Stimulated activated CD8-positive, alpha-beta memory T cell treated with anti-CD3 and anti-CD28 coated beads, Interleukin-15, amount 100 ng/mL, for 4 hours (primary cell): ENCODE measurements around the gene SLC66A1.
"Not testable (repeated sequence)": the region's sequence is repeated elsewhere in the genome, so short reads cannot be mapped to it uniquely, and the experiment has no call there.

Source experiments
- DNase-seq, 2 donors: peaks; one replicate each; pipeline ENCODE4 v3.0.0-alpha.2; 2020; ENCODE audit warnings: low read depth in 2 of 2

Gene SLC66A1

GRCh38 chr1:19311931-19312781 lies at the start of gene SLC66A1, which contains the start of gene AKR7A2:
Gene SLC66A1, plus strand, starts transcription at chr1:19312326. Its CDS starts 5,352 bp downstream, at chr1:19317678.
Gene AKR7A2, minus strand, starts transcription at chr1:19312144. Its CDS starts 20 bp downstream, at chr1:19312124.
- DNase-seq: peak; percentile 75 to 88

GRCh38 chr1:19262744-19263143 lies 49.4 kb upstream of the SLC66A1 start:
- DNase-seq: no peak

GRCh38 chr1:19268445-19268844 lies 43.7 kb upstream of the SLC66A1 start:
- DNase-seq: no peak

- DNase-seq: not testable (repeated sequence)
Observed at GRCh38 chr1:19269427-19270342, 42.4 kb upstream of the SLC66A1 start.

GRCh38 chr1:19270343-19270730 lies 41.8 kb upstream of the SLC66A1 start:
- DNase-seq: not testable (repeated sequence)

GRCh38 chr1:19272064-19272463 lies 40.1 kb upstream of the SLC66A1 start:
- no peak for DNase-seq

GRCh38 chr1:19273106-19273843 lies 38.9 kb upstream of the SLC66A1 start:
- no peak for DNase-seq

GRCh38 chr1:19273844-19274531 lies 38.1 kb upstream of the SLC66A1 start:
- DNase-seq: not testable (repeated sequence)

GRCh38 chr1:19274636-19275035 lies 37.5 kb upstream of the SLC66A1 start:
- DNase-seq: no peak

GRCh38 chr1:19283891-19284290 lies 28.2 kb upstream of the SLC66A1 start:
- no peak for DNase-seq

- DNase-seq: no peak
Observed at GRCh38 chr1:19284881-19285280, 27.2 kb upstream of the SLC66A1 start.

GRCh38 chr1:19285366-19285765 lies 26.8 kb upstream of the SLC66A1 start:
- DNase-seq: not testable (repeated sequence)

GRCh38 chr1:19285807-19286206 lies 26.3 kb upstream of the SLC66A1 start:
- DNase-seq: not testable (repeated sequence)

GRCh38 chr1:19287436-19288185 lies 24.5 kb upstream of the SLC66A1 start:
- no peak for DNase-seq

- peak in 1 of 2 donors; percentile 13 for DNase-seq
Observed at GRCh38 chr1:19288324-19289241, 23.5 kb upstream of the SLC66A1 start, which contains the start of gene AKR7A3. Gene AKR7A3, minus strand, starts transcription at chr1:19288770. Its CDS starts 61 bp downstream, at chr1:19288709.

GRCh38 chr1:19289244-19289643 lies 22.9 kb upstream of the SLC66A1 start:
- DNase-seq: no peak

- DNase-seq: no peak
Observed at GRCh38 chr1:19294638-19295037, 17.5 kb upstream of the SLC66A1 start.

- DNase-seq: no peak
Observed at GRCh38 chr1:19300211-19300610, 11.9 kb upstream of the SLC66A1 start.

GRCh38 chr1:19304081-19304480 lies 8.0 kb upstream of the SLC66A1 start:
- DNase-seq: not testable (repeated sequence)
